Mucosa of descending colon (tissue), 3 donors: ENCODE data around the gene N4BP2L2. TPM values are rescaled to one million over a fixed set of nuclear protein-coding genes. Genes with fewer than 3 reads are reported as not detected.
A peak's percentile ranks its signal among the peaks of the same experiment; 100 is the strongest.

Experiments
- ATAC-seq: fragments of 200-7000 bp; cut with Tn5 transposase; one replicate; pipeline ENCODE4 v1.9.1; 2020; ENCODE audit warnings: mild to moderate bottlenecking, moderate library complexity
- DNase-seq, 3 donors: peaks; one replicate each; pipeline ENCODE4 v3.0.0-alpha.2; 2020
- H3K36me3 ChIP-seq: fragments of 200-600 bp; one replicate; pipeline ENCODE4 v1.8.0; 2021; ENCODE audit warnings: low read depth, mild to moderate bottlenecking
- H3K4me1 ChIP-seq: fragments of 200-600 bp; one replicate; pipeline ENCODE4 v1.8.0; 2021; ENCODE audit warnings: low read depth, mild to moderate bottlenecking
- H3K4me3 ChIP-seq: fragments of 200-600 bp; one replicate; pipeline ENCODE4 v1.8.0; 2021; ENCODE audit warnings: mild to moderate bottlenecking
- H3K9me3 ChIP-seq: fragments of 200-600 bp; one replicate; pipeline ENCODE4 v1.8.0; 2021; ENCODE audit warnings: mild to moderate bottlenecking
- CTCF ChIP-seq: fragments of 200-600 bp; IDR thresholded peaks from one replicate; pipeline ENCODE4 v1.8.0; 2022; ENCODE audit warnings: antibody characterized with exemption, mild to moderate bottlenecking
- intact Hi-C, 2 donors: fragments of 100-400 bp; cut with DNase I in 1 of 2; cut with micrococcal nuclease in 1 of 2; formaldehyde crosslinking; loops; one replicate each; pipeline versions ENCODE4 v1.11.0 to v1.11.1; 2022; cut with DNase I, micrococcal nuclease
- total RNA-seq, 3 donors: library from RNA; stranded (reverse); fragmentation: NEBNext Ultra II Directional in 2 of 3; extraction: Animal tissue kit (Norgen Biotek cat#: 25700) in 2 of 3; gene quantifications; one replicate each; pipeline versions ENCODE4 v1.2.1 to v1.2.4, GENCODE V29; 2021 to 2023
- donor health status: DM: no; HTN: no; CAD: no; lungs with moderate emphysema.
- donor health status: DM: no; HTN: no; CAD: no.
- donor health status: DM: no; HTN: yes; CAD: no.

Gene N4BP2L2
- total RNA-seq, 3 donors from 2014 or later = 89.1 to 160 (median 120) TPM

- H3K4me1 ChIP-seq = no peaks in the 10 kb centered on the region
- ATAC-seq (no peak), DNase-seq (no peak)
- TF ChIP-seq CTCF = no peak
- H3K4me3 ChIP-seq = no peak overlapping the region
- intact Hi-C loops = no loop called here
- no peaks in the 10 kb centered on the region for H3K36me3 ChIP-seq
- no peaks in the 10 kb centered on the region for H3K9me3 ChIP-seq
These were observed 90.5 kb downstream of the N4BP2L2 start for GRCh38 chr13:32447894-32448623.

- no peak for ATAC-seq
- no peak for DNase-seq
- intact Hi-C loops = no loop called here
These were observed 91.7 kb downstream of the N4BP2L2 start for GRCh38 chr13:32446773-32447465.

GRCh38 chr13:32446220-32446619 is 92.4 kb downstream of the N4BP2L2 start:
- no peaks in the 10 kb centered on the region for H3K4me1 ChIP-seq
- no peak for ATAC-seq
- no peak for DNase-seq
- H3K4me3 ChIP-seq = no peak overlapping the region
- TF ChIP-seq CTCF = no peak
- intact Hi-C loops = no loop called here
- H3K9me3 ChIP-seq = no peaks in the 10 kb centered on the region
- H3K36me3 ChIP-seq = no peaks in the 10 kb centered on the region

More at GRCh38 chr13:32446773-32447465, 91.7 kb downstream of the N4BP2L2 start:
- no peak for TF ChIP-seq CTCF
- H3K4me1 ChIP-seq = no peaks in the 10 kb centered on the region
- H3K9me3 ChIP-seq = no peaks in the 10 kb centered on the region
- no peaks in the 10 kb centered on the region for H3K36me3 ChIP-seq
- H3K4me3 ChIP-seq = no peak overlapping the region

GRCh38 chr13:32445461-32445860 is 93.1 kb downstream of the N4BP2L2 start:
- ATAC-seq (no peak), DNase-seq (no peak)
- intact Hi-C loops = no loop called here
- Histone ChIP-seq H3K36me3 (no peaks in the 10 kb centered on the region), H3K4me3 (no peak overlapping the region), H3K4me1 (no peaks in the 10 kb centered on the region), H3K9me3 (no peaks in the 10 kb centered on the region)
- TF ChIP-seq CTCF = no peak

- ATAC-seq (peak; percentile 65), DNase-seq (peak in 2 of 3 donors; percentile 34 to 69)
- H3K9me3 ChIP-seq = no peaks in the 10 kb centered on the region
- intact Hi-C loops = no loop called here
- H3K4me1 ChIP-seq = no peaks in the 10 kb centered on the region
- no peaks in the 10 kb centered on the region for H3K36me3 ChIP-seq
- TF ChIP-seq CTCF = no peak
- H3K4me3 ChIP-seq = no peak overlapping the region
These were observed 95.5 kb downstream of the N4BP2L2 start for GRCh38 chr13:32443111-32443510.
